Vagina (tissue), 2 donors: Measurements from ENCODE around the gene HOXB9.

ENCODE experiments used
- POLR2A ChIP-seq, 2 donors: fragments of 450-650 bp; IDR thresholded peaks; one replicate each; pipeline ENCODE4 v1.6.1; 2017; ENCODE audit warnings: antibody characterized with exemption in 2 of 2, mild to moderate bottlenecking in 2 of 2, moderate library complexity in 2 of 2
- POLR2AphosphoS5 ChIP-seq, 2 donors: sonication (generic); formaldehyde crosslinking; IDR thresholded peaks; one replicate each; pipeline ENCODE4 v1.9.0; 2017; ENCODE audit warnings: antibody characterized with exemption in 2 of 2, mild to moderate bottlenecking in 2 of 2, low read depth in 1 of 2; ENCODE audit not compliant: insufficient read depth in 1 of 2
- TF ChIP-seq, protein P1 (sequence below), 3 experiments: fragments of 450-650 bp in 2 of 3; fragments of 200-600 bp in 1 of 3; sonication (generic) in 1 of 3; IDR thresholded peaks; one replicate each; pipeline ENCODE4 v1.5.1; 2017 to 2019; ENCODE audit warnings: antibody characterized with exemption in 3 of 3, mild to moderate bottlenecking in 2 of 3, moderate library complexity in 2 of 3

DNA sequence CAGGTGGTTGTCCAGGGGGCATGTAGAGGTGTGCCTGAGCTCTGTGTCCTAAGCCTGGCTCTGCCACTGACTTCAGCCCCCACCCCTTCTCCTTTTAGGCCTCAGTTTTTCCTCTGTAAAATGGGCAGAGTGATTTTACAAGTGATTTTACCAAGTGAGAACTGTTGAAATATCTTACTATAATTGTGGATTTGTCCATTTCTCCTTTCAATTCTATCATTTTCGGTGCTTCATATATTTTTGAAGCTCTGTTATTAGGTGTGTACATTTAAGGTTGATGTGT lies 21.7 kb upstream of the HOXB9 start:
- TF ChIP-seq, protein P1, sequence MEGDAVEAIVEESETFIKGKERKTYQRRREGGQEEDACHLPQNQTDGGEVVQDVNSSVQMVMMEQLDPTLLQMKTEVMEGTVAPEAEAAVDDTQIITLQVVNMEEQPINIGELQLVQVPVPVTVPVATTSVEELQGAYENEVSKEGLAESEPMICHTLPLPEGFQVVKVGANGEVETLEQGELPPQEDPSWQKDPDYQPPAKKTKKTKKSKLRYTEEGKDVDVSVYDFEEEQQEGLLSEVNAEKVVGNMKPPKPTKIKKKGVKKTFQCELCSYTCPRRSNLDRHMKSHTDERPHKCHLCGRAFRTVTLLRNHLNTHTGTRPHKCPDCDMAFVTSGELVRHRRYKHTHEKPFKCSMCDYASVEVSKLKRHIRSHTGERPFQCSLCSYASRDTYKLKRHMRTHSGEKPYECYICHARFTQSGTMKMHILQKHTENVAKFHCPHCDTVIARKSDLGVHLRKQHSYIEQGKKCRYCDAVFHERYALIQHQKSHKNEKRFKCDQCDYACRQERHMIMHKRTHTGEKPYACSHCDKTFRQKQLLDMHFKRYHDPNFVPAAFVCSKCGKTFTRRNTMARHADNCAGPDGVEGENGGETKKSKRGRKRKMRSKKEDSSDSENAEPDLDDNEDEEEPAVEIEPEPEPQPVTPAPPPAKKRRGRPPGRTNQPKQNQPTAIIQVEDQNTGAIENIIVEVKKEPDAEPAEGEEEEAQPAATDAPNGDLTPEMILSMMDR (IDR thresholded peaks at IDR 0.05): no peak
- no peak for TF ChIP-seq POLR2A (IDR thresholded peaks at IDR 0.05)
- TF ChIP-seq POLR2AphosphoS5 (IDR thresholded peaks at IDR 0.05; ENCODE audit: insufficient read depth in 1 of 2, low read depth in 1 of 2): no peak
